Liver (tissue), 9 donors: Measurements from ENCODE around the gene CLGN. TPM values are rescaled to one million over a fixed set of nuclear protein-coding genes. Genes with fewer than 3 reads are reported as not detected.

ENCODE experiments used
- DNase-seq: peaks from one replicate; pipeline ENCODE4 v3.0.0-alpha.2; 2017; ENCODE audit warnings: low spot score
- H3K27ac ChIP-seq, 2 donors: one replicate each; pipeline ENCODE4 v1.7.0; 2013; ENCODE audit warnings: inconsistent platforms in 2 of 2, low read length in 2 of 2, control low read depth in 1 of 2, low read depth in 1 of 2, mild to moderate bottlenecking in 1 of 2
- H3K27me3 ChIP-seq, 4 donors: one replicate each; pipeline versions ENCODE4 v1.6.1 to v1.7.0; 2013; ENCODE audit warnings: low read length in 3 of 4, inconsistent platforms in 1 of 4, mild to moderate bottlenecking in 1 of 4, moderate library complexity in 1 of 4; ENCODE audit not compliant: control insufficient read depth in 4 of 4, insufficient read depth in 4 of 4
- H3K36me3 ChIP-seq, 4 donors: one replicate each; pipeline versions ENCODE4 v1.6.1 to v1.7.0; 2013; ENCODE audit warnings: low read length in 3 of 4, mild to moderate bottlenecking in 3 of 4, low read depth in 1 of 4, moderate library complexity in 1 of 4; ENCODE audit not compliant: control insufficient read depth in 4 of 4, insufficient read depth in 3 of 4
- H3K4me1 ChIP-seq, 4 donors: one replicate each; pipeline versions ENCODE4 v1.6.1 to v1.7.0; 2013; ENCODE audit warnings: low read length in 3 of 4, mild to moderate bottlenecking in 3 of 4, moderate library complexity in 1 of 4; ENCODE audit not compliant: control insufficient read depth in 4 of 4, insufficient read depth in 4 of 4
- H3K4me3 ChIP-seq, 3 donors: one replicate each; pipeline versions ENCODE4 v1.6.1 to v1.7.0; 2013; ENCODE audit warnings: low read length in 3 of 3, control low read depth in 1 of 3, low read depth in 1 of 3, mild to moderate bottlenecking in 1 of 3
- H3K9ac ChIP-seq, 2 donors: one replicate each; pipeline ENCODE4 v1.7.0; 2013; ENCODE audit warnings: low read length in 2 of 2, mild to moderate bottlenecking in 2 of 2, moderate library complexity in 2 of 2, control low read depth in 1 of 2, low read depth in 1 of 2
- H3K9me3 ChIP-seq, 4 donors: one replicate each; pipeline versions ENCODE4 v1.6.1 to v1.7.0; 2013; ENCODE audit warnings: low read length in 3 of 4; ENCODE audit not compliant: control insufficient read depth in 4 of 4
- FOXA2 ChIP-seq: IDR thresholded peaks from 2 replicates; pipeline ENCODE4 v1.6.1; 2016; ENCODE audit warnings: antibody characterized with exemption
- HNF4G ChIP-seq: IDR thresholded peaks from 2 replicates; pipeline ENCODE4 v1.6.1; 2016; ENCODE audit warnings: antibody characterized with exemption
- JUND ChIP-seq, 2 donors: IDR thresholded peaks; 2 replicates each; pipeline ENCODE4 v1.6.1; 2016; ENCODE audit warnings: antibody characterized with exemption in 2 of 2
- MAX ChIP-seq: IDR thresholded peaks from 2 replicates; pipeline ENCODE4 v1.6.1; 2016; ENCODE audit warnings: antibody characterized with exemption
- RAD21 ChIP-seq, 2 donors: IDR thresholded peaks; 2 replicates each; pipeline ENCODE4 v1.6.1; 2016; ENCODE audit warnings: antibody characterized with exemption in 2 of 2, mild to moderate bottlenecking in 2 of 2
- TAF1 ChIP-seq: conservative IDR thresholded peaks from 2 replicates; pipeline ENCODE4 v1.6.1; 2016; ENCODE audit warnings: antibody characterized with exemption, mild to moderate bottlenecking
- WGBS: extraction: QIAGEN DNeasy Blood & Tissue Kit; methylation state at CpG from one replicate; pipeline ENCODE4 v1.1.7; 2013; 5-methylcytosine and 5-hydroxymethylcytosine counted together
- polyA plus RNA-seq, 2 donors: library from polyadenylated mRNA; stranded (reverse) in 1 of 2; unstranded in 1 of 2; fragments of 200-250 nt in 1 of 2; fragments of >200 nt in 1 of 2; fragmentation: Nextera tagmentation in 1 of 2; extraction: Ambion mirVana in 1 of 2; gene quantifications; one replicate each; pipeline versions ENCODE4 v1.2.1 to v1.2.3, GENCODE V29; 2013 to 2015
- total RNA-seq, 2 donors: library from RNA; depleted of rRNA; stranded (reverse); fragments of >200 nt; gene quantifications; one replicate each; pipeline ENCODE4 v1.2.3, GENCODE V29; 2014
- TF ChIP-seq, protein P1 (sequence below): IDR thresholded peaks from 2 replicates; pipeline ENCODE4 v1.6.1; 2016; ENCODE audit warnings: antibody characterized with exemption, mild to moderate bottlenecking
- donor health status: healthy.
- donor health status: healthy.
- donor health status: healthy.
- donor health status: healthy.
- donor health status: healthy.

CLGN gene
- total and polyA plus RNA-seq, 4 donors = 1.0 to 8.2 (median 5.0) TPM

- TF ChIP-seq, protein P1, sequence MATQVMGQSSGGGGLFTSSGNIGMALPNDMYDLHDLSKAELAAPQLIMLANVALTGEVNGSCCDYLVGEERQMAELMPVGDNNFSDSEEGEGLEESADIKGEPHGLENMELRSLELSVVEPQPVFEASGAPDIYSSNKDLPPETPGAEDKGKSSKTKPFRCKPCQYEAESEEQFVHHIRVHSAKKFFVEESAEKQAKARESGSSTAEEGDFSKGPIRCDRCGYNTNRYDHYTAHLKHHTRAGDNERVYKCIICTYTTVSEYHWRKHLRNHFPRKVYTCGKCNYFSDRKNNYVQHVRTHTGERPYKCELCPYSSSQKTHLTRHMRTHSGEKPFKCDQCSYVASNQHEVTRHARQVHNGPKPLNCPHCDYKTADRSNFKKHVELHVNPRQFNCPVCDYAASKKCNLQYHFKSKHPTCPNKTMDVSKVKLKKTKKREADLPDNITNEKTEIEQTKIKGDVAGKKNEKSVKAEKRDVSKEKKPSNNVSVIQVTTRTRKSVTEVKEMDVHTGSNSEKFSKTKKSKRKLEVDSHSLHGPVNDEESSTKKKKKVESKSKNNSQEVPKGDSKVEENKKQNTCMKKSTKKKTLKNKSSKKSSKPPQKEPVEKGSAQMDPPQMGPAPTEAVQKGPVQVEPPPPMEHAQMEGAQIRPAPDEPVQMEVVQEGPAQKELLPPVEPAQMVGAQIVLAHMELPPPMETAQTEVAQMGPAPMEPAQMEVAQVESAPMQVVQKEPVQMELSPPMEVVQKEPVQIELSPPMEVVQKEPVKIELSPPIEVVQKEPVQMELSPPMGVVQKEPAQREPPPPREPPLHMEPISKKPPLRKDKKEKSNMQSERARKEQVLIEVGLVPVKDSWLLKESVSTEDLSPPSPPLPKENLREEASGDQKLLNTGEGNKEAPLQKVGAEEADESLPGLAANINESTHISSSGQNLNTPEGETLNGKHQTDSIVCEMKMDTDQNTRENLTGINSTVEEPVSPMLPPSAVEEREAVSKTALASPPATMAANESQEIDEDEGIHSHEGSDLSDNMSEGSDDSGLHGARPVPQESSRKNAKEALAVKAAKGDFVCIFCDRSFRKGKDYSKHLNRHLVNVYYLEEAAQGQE = no peak
These were observed 73.7 kb downstream of the CLGN start (continued) for GRCh38 chr4:140353786-140354185.

GRCh38 chr4:140351093-140352075 is 76.1 kb downstream of the CLGN start:
- 93% methylated on average over 28 of the region's 28 CpGs for WGBS
- TF ChIP-seq MAX (no peak), FOXA2 (no peak), RAD21 (IDR thresholded peaks at IDR 0.05) (no peak), HNF4G (no peak)
- TF ChIP-seq, protein P1 = no peak

GRCh38 chr4:140349816-140350215 is 77.6 kb downstream of the CLGN start:
- WGBS = 87% methylated on average over 2 of the region's 2 CpGs

More at GRCh38 chr4:140351093-140352075, 76.1 kb downstream of the CLGN start:
- no peak for DNase-seq
- Histone ChIP-seq H3K36me3 (no peaks in the 10 kb centered on the region), H3K9ac (no peak overlapping the region), H3K4me1 (no peaks in the 10 kb centered on the region), H3K27ac (no peak overlapping the region), H3K9me3 (no peaks in the 10 kb centered on the region), H3K27me3 (no peaks in the 10 kb centered on the region), H3K4me3 (no peak overlapping the region)

More at GRCh38 chr4:140349816-140350215, 77.6 kb downstream of the CLGN start:
- DNase-seq = no peak
- TF ChIP-seq, protein P1 = no peak
- no peak for TF ChIP-seq TAF1
- TF ChIP-seq JUND (IDR thresholded peaks at IDR 0.05) = no peak
- TF ChIP-seq FOXA2 = no peak
- H3K27me3 ChIP-seq = no peaks in the 10 kb centered on the region
- no peaks in the 10 kb centered on the region for H3K36me3 ChIP-seq
- H3K4me1 ChIP-seq = no peaks in the 10 kb centered on the region
- no peaks in the 10 kb centered on the region for H3K9me3 ChIP-seq
- H3K27ac ChIP-seq = no peak overlapping the region
- H3K4me3 ChIP-seq = no peak overlapping the region
- no peak overlapping the region for H3K9ac ChIP-seq
